Iris pigment epithelial cell (primary cell): Measurements from ENCODE around the gene INSRR.

Experiments used
- DNase-seq: peaks from one replicate; pipeline ENCODE4 v3.0.0-alpha.2; 2011; ENCODE audit warnings: low read depth

The INSRR gene

DNA sequence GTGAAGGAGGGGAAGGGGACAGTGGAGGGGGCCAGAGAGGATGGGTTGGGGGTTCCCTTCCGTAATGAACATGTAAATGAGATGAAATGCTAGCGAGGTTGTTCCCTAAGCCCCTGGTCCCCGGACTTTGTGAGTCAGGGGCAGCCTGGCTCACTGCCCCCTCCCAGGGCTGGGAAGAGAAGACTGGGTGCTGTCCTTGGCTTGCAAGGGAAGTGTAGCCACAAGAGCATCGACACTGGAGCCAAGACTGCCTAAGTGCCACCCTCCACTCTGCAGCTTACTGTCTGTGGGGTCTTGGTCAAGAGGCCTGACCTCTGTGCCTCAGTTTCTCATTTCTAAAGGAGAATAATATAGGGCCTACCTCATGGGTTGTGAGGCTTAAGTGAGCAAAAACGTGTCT is 35.1 kb upstream of the INSRR start:
- DNase-seq, result peak; percentile 38

DNA sequence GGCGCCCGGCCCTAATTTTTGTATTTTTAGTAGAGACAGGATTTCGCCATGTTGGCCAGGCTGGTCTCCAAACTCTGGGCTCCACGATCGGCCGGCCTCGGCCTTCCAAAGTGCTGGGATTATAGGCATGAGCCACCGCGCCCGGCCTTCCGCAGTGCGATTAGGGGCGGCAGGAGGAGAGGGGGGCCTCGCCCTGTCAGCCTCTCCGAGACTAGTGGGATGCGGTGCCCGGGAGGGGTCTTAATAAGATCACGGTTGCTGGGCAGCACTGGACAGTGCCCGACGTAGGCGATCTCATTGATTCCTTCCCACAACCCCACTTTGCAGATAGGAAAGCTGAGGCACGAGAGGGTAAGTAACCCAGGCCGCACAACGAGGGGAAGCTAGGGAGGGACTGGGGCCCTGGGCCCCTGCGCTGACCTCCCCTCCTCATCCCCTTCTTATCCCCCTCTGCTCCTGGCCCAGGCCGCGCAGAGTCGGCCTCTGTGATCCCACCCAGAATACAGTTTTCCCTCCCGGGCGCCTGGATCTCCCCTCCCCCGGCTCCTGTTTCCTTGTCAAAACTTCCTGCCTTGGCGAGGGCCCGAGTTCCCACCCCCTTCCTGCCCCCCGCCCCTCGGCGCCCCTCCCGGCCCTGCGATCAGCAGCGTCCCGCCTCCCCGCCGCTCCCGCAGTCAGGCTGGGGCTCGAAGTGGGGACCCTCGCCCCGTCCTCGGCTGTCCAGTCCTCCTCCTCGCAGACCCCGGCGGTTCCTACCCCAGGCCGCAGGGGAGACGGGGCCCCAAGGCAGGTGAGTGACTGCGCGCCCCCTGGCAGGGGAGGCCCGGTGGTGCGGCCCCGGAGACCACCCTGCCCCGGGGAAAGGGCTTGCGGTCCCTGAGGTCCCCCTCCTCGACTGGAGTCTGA is 34.4 kb upstream of the INSRR start, which contains the start of gene PEAR1:
PEAR1 (plus strand) TSS at position 671 of the 906 bp plus-strand sequence. CDS start 10,209 bp downstream, outside the sequence.
- no peak for DNase-seq

DNA sequence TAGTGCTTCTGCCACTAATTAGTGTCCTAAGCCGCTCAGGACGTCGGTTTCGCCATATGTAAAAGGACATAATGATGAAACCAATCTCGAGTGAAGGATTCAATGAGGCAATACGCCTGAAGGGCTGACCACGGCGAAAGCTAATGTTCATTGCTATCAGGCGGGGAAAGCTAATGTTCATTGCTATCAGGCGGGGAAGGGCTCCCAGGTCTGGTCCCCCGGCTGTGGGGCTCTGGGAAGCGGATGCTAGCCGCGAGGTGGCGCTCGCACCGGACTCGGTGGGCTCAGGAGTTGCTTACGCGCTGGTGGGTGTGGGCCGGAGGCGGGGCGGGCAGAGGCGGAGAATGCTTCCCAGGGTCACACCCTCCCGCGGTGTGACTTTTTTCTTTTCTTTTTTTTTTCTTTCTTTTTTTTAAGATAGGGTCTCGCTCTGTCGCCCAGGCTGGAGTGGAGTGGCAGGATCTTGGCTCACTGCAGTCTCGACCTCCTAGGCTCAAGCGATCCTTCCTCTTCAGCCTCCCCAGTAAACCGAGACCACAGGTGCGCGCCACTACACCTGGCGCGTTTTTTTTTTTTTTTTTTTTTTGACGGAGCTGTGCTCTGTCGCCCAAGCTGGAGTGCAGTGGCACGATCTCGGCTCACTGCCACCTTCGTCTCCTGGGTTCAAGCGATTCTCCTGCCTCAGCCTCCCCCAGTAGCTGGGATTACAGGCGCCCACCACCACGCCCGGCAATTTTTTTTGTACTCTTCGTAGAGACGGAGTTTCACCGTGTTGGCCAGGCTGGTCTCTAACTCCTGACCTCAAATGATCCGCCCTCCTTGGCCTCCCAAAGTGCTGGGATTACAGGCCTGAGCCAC is 33.5 kb upstream of the INSRR start:
- DNase-seq, result peak; percentile 89

- DNase-seq, result peak; percentile 76
Observed at GRCh38 chr1:156889802-156890580, 31.1 kb upstream of the INSRR start.

DNA sequence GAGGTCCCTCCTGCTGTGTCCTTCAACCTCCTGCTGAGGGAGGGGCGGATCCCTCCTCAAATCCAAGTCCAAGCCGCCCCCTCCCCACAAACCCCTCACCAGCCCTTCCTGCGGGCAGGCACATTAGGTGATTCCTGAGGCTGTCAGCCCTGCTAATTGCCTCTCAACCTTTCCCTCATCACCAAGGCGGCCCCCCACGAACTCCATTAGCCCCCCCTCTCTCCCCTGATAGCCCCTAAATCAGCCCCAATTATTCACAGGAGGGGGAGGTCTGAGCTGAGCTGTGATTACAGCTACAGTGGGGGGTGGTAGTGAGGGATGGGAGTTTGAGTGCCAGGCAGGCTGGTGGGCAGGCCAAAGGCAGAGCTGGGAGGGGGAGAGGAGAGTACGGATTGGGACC is 28.8 kb upstream of the INSRR start:
- DNase-seq, result no peak

DNA sequence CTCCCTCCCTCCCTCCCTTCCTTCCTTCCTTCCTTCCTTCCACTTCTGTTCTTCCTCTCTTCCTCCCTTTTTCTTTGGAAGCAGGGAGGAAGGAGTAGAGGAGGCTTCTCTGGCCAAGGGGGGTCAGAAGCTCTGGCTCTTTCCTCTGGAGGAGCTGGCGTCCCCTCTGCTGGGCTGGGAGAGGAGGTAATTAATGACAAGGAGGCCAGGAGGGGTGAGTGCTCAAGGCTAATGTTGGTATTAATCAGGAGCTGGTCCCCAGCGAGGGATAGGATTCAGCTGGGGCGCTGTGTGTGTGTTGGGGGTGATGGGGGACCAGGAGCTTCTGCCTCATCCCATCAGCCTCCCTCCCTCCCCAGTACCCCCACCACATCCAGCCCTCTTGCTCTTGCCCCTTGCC is 28.4 kb upstream of the INSRR start:
- DNase-seq, result no peak

DNA sequence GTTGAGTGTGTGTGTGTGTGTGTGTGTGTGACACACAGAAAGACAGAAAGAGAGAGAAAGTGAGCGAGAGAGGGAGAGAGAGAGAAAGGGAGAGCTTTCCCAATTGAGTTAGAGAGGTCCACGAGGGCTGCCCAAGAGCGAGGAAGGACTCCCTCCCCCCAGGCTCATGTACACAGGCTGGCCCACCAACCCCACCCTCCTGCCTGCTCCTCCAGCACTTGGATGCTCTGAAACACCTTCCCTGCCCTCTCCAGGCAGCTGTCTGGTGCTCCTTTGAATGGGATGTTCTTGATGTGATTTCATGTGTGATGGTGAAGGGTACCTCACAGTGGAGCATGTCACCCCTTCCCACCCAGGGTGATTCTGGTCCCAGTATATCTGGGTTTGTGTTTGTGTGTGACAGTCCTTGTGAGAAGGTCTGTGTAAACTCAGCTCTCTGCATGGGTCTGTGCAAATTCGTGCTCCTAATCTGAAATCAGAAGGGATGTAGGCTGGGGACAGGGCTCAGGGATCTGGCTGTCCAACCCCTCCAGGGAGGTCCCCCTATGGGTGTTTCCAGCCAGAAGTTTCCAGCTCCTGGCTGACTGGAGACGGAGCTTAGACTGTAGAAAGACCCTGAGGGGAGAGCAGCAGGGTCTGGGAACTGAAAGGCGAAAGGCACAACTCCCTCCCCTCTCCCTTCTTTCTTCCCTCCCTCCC is 27.8 kb upstream of the INSRR start:
- DNase-seq, result no peak

DNA sequence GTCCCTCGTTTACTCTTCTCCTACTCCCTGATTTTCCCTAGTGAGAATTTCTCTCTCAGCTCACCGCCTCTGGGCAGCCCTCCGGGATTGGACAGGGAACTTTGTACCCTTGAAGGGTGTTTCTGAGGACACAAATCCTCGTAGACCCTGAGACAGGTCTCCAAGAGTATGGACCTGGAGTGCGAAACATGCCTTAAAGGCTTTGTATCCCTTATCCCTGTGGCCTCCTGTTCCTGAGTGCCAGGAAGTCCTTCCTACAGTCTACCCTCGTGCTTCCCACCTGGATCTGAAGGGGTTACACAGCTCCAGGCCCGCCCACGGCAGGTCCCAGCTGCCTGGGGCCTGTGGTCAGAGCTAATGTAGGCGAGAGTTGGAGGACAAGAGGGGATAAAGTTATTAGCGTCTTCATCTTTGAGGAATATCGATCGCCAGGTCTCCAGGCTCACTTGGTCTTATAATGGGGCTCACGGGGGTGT is 27.0 kb upstream of the INSRR start:
- no peak for DNase-seq

GRCh38 chr1:156885314-156885713 is 26.4 kb upstream of the INSRR start:
- no peak for DNase-seq

- no peak for DNase-seq
Observed at GRCh38 chr1:156884560-156885184, 25.8 kb upstream of the INSRR start.

DNA sequence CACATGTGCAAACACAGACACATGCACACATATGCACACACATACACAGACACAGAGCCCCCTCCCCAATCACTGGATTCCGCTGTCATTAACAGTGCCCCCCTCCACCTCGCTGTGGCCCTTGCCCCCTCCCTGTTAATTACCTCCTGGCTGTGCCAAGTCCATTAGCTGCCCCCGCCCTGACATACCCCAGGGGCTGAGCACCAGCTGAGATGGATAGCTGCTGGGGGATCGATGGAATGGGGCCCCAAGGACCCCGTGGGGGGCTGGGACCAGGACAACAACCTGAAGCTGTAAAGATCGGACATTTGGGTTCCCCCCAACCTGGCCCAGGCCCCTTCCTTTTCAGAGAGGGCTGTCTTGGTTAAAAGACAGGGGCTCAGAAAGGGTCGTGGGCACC is 25.0 kb upstream of the INSRR start:
- DNase-seq, result no peak

- DNase-seq, result no peak
Observed at GRCh38 chr1:156882543-156882942, 23.6 kb upstream of the INSRR start.

GRCh38 chr1:156881663-156882062 is 22.7 kb upstream of the INSRR start:
- DNase-seq, result no peak

DNA sequence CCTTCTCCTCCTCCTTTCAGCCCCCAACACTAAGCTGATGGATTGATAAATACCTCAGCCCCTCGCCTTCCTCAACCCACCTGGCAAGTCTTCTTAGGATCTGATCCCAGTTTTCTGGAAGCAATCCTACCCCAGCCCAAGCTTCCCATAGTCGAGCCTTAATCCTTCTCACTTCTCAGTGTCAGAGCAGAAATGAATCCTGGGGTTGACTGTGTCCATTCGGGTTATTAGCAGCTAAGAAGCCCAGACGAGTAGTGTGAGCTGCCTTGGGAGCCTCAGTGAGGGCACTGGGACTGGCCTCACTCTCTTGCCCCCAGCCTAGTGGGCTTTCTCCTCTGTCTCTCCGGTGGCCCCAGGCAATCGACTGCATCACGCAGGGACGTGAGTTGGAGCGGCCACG is 22.2 kb upstream of the INSRR start:
- no peak for DNase-seq

DNA sequence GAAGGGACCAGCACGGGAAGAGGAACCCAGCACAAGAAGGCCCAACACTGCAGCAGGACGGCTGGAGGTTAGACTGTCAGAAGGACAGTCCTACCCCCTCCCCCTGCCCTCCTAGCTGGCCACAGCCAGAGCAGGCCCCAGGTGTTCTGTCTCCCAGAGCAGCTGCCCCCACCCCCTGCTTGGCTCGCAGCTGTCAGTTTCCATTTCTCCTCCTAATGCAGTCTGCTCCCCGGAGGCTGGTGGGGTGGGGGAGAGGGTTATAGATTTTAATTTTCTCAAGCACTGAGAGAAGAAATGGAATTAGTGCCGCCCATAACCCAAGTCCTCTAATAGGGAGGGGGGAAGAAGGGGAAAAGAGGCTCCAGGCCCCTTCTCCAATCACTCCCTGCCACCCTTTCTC is 21.6 kb upstream of the INSRR start:
- no peak for DNase-seq

- no peak for DNase-seq
Observed at GRCh38 chr1:156879876-156880275, 21.0 kb upstream of the INSRR start.

GRCh38 chr1:156877433-156878170 is 18.7 kb upstream of the INSRR start:
- no peak for DNase-seq

DNA sequence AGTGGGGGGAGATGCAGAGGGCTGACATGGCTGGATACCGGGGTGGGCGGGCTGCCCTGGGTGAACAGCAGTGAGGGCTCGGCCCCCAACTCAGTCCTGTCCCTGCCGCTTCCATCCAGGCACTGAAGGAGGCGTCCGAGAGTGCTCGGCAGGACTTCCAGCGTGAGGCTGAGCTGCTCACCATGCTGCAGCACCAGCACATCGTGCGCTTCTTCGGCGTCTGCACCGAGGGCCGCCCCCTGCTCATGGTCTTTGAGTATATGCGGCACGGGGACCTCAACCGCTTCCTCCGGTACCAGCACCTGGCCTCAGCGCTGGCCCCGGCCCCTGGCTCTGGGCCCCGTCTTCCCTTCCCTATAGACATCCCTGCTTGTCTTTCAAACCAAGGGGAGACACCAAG is 17.4 kb upstream of the INSRR start:
- DNase-seq, result no peak

GRCh38 chr1:156875341-156875615 is 16.4 kb upstream of the INSRR start:
- DNase-seq, result no peak

DNA sequence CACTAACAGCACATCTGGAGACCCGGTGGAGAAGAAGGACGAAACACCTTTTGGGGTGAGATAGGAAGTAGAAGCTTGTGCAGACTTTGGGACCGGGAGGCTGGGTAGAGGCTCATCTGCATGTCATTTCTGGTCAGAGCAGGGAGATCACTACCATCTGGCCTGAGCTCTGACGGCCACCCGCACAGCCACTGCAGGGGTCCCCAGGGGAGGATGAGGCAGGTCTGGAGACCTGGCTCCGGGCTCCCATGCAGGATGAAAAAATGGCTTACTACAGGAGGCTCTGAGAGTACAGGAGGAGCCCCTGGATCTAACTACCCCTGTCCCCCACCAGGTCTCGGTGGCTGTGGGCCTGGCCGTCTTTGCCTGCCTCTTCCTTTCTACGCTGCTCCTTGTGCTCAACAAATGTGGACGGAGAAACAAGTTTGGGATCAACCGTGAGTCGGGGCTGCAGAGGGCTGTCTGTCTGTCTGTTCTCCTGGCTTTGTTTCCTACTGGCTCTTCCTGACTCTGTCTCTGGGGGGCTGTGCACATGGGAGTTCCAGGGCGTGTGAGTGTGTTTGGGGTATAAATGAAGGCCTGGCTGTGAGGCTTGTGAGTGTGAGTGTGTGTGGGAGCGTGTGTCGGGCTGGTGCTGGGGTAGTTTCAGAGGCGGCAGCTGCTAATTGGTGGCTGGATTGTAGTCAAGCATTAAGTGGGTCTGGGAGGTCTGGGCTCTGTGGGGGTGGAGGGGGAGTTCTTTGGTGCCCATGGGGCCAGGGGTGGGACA is 15.8 kb upstream of the INSRR start:
- DNase-seq, result no peak
